ENCODE data around the gene COL17A1.

DNA sequence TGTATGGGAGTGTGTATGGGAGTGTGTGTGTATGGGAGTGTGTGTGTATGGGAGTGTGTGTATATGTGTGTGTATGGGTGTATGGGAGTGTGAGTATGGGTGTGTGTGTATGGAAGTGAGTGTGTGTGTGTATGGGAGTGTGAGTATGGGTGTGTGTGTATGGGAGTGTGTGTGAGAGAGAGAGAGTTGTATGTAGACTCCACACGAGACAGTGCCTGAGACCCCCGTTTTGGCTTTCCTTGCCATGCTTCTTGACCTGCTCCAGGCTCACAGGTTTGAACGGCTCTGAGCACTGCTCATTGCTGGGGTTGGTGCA, 49.7 kb downstream of the COL17A1 start:
- TF ChIP-seq, protein P1, sequence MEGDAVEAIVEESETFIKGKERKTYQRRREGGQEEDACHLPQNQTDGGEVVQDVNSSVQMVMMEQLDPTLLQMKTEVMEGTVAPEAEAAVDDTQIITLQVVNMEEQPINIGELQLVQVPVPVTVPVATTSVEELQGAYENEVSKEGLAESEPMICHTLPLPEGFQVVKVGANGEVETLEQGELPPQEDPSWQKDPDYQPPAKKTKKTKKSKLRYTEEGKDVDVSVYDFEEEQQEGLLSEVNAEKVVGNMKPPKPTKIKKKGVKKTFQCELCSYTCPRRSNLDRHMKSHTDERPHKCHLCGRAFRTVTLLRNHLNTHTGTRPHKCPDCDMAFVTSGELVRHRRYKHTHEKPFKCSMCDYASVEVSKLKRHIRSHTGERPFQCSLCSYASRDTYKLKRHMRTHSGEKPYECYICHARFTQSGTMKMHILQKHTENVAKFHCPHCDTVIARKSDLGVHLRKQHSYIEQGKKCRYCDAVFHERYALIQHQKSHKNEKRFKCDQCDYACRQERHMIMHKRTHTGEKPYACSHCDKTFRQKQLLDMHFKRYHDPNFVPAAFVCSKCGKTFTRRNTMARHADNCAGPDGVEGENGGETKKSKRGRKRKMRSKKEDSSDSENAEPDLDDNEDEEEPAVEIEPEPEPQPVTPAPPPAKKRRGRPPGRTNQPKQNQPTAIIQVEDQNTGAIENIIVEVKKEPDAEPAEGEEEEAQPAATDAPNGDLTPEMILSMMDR (IDR thresholded peaks at IDR 0.05; ENCODE audit: low read depth, low read length): no peak
- TF ChIP-seq EZH2phosphoT487 (IDR thresholded peaks at IDR 0.05; ENCODE audit: low read depth): no peak

Measured in OCI-LY3 (cell line).